Neural cell (in vitro differentiated cells): Measurements from ENCODE around the gene PPY.
"Not testable (repeated sequence)": the region's sequence is repeated elsewhere in the genome, so short reads cannot be mapped to it uniquely, and the experiment has no call there.

Experiments
- MXI1 ChIP-seq: fragments of 450-650 bp; conservative IDR thresholded peaks from 2 replicates; pipeline ENCODE4 v1.6.1; 2014; ENCODE audit warnings: antibody characterized with exemption, mild to moderate bottlenecking; ENCODE audit not compliant: poor library complexity, severe bottlenecking
- RAD21 ChIP-seq: fragments of 450-650 bp; conservative IDR thresholded peaks from 2 replicates; pipeline ENCODE4 v1.6.1; 2014; ENCODE audit warnings: antibody characterized with exemption, mild to moderate bottlenecking, moderate library complexity
- TF ChIP-seq, protein P1 (sequence below): fragments of 450-650 bp; IDR thresholded peaks from 2 replicates; pipeline ENCODE4 v1.5.1; 2014; ENCODE audit warnings: antibody characterized with exemption, mild to moderate bottlenecking, moderate library complexity; ENCODE audit not compliant: poor library complexity, severe bottlenecking

GRCh38 chr17:43972444-43973212 lies 30.4 kb upstream of the PPY start:
- not testable (repeated sequence) for TF ChIP-seq RAD21, MXI1
- TF ChIP-seq, protein P1, sequence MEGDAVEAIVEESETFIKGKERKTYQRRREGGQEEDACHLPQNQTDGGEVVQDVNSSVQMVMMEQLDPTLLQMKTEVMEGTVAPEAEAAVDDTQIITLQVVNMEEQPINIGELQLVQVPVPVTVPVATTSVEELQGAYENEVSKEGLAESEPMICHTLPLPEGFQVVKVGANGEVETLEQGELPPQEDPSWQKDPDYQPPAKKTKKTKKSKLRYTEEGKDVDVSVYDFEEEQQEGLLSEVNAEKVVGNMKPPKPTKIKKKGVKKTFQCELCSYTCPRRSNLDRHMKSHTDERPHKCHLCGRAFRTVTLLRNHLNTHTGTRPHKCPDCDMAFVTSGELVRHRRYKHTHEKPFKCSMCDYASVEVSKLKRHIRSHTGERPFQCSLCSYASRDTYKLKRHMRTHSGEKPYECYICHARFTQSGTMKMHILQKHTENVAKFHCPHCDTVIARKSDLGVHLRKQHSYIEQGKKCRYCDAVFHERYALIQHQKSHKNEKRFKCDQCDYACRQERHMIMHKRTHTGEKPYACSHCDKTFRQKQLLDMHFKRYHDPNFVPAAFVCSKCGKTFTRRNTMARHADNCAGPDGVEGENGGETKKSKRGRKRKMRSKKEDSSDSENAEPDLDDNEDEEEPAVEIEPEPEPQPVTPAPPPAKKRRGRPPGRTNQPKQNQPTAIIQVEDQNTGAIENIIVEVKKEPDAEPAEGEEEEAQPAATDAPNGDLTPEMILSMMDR, result not testable (repeated sequence)
